GM12872 (cell line): ENCODE results near the gene DMKN.

Source experiments
- TF ChIP-seq, protein P1 (sequence below): IDR thresholded peaks from 3 replicates; pipeline ENCODE4 v1.5.1; 2011; ENCODE audit warnings: low read depth, mild to moderate bottlenecking, low read length, moderate library complexity; ENCODE audit not compliant: insufficient read depth

DMKN gene

DNA sequence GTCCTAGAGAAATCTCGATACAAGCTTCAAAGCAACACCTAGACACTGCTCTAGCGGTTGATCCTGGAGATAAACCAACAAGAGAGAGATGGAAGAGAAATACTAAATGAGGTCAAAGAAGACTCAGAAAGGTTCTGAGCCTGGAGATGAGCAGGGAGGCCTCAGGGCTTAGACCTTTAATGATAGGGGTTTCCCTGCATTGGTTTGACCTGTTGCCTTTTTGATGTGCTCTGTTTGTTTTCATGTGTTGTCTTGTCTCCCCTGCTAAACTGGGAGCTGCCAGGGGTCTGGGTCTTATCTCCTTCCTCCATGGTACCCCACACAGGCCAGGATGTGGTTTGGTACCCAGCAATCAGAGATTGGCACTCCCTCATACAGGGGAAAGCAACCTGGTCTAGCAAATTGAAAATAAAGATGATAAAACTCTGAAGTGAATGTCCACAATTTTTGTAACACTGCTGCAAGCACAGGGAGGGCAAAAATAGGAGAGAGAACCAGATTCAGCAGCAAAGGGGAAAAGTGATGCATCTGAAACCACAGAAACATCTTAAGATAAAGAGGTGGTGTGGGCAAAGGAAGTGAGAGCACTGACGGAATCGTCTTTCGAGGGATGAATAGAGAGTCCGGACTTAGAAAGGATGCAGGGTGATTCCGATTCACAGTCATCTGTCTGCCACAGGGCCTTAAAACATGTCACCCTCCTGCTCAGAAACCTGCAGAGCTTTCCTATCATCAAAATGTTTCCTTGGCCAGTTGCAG lies 61.9 kb downstream of the DMKN start:
- TF ChIP-seq, protein P1, sequence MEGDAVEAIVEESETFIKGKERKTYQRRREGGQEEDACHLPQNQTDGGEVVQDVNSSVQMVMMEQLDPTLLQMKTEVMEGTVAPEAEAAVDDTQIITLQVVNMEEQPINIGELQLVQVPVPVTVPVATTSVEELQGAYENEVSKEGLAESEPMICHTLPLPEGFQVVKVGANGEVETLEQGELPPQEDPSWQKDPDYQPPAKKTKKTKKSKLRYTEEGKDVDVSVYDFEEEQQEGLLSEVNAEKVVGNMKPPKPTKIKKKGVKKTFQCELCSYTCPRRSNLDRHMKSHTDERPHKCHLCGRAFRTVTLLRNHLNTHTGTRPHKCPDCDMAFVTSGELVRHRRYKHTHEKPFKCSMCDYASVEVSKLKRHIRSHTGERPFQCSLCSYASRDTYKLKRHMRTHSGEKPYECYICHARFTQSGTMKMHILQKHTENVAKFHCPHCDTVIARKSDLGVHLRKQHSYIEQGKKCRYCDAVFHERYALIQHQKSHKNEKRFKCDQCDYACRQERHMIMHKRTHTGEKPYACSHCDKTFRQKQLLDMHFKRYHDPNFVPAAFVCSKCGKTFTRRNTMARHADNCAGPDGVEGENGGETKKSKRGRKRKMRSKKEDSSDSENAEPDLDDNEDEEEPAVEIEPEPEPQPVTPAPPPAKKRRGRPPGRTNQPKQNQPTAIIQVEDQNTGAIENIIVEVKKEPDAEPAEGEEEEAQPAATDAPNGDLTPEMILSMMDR = no peak

DNA sequence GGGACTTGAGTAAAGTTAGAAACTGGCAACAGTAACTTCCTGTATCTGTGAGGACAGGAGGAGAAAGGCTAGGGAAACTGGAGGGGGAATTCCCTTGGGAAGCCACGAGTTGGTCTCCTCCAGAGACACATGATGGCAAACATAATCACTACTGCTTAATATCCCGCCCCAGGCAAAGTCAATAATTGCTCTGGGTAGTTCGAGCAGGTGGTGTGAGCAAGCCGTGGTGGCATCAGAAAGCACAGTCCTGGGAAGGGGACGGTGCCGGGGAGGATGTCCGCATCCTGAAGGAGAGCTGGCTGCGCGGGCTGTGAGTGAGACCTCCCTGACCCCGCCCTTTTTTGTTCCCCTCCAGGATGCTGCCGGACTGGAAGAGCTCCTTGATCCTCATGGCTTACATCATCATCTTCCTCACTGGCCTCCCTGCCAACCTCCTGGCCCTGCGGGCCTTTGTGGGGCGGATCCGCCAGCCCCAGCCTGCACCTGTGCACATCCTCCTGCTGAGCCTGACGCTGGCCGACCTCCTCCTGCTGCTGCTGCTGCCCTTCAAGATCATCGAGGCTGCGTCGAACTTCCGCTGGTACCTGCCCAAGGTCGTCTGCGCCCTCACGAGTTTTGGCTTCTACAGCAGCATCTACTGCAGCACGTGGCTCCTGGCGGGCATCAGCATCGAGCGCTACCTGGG lies 63.9 kb downstream of the DMKN start:
- TF ChIP-seq, protein P1 = no peak

DNA sequence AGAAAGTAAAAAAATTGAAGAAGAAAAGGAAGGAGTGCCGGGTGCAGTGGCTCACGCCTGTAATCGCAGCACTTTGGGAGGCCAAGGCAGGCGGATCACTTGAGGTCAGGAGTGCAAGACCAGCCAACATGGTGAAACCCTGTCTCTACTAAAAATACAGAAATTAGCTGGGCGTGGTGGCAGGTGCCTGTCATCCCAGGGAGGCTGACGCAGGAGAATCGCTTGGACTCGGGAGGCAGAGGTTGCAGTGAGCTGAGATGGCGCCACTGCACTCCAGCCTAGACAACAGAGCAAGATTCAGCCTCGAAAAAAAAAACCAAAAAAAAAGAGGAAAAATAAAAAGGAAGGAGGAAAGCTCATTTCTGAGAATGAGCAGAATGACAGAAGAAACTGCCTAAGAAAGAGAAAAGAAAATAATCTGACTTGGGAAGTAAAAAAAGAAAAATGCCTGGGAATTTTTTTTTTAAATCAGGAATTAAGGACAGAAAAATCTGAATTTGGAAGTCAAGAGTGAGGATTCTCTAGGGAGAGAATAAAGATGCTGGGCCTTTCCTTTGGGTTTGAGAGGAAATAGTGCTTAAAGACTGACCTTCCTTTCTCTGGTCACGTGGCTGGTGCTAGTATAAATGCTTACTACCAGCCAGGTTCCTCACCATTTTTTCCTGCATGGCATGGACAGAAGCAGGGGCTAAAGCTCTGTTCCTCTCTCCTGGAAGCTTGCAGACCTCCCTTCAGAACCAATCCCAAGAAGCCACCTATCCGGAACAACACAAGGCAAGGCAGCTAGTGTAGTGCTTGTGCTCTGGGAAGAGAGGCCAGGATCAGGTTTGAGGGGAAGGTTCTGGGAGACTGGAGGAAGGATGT lies 65.6 kb downstream of the DMKN start, which contains the start of gene FFAR2:
FFAR2 (plus strand) TSS at position 652 of the 864 bp plus-strand sequence. CDS start 1,458 bp downstream, outside the sequence.
- TF ChIP-seq, protein P1 = no peak
